Smooth muscle cell (in vitro differentiated cells): ENCODE measurements around the gene CEP250. TPM values are rescaled to one million over a fixed set of nuclear protein-coding genes. Genes with fewer than 3 reads are reported as not detected.
"Not testable (repeated sequence)": the region's sequence is repeated elsewhere in the genome, so short reads cannot be mapped to it uniquely, and the experiment has no call there.

Experiments used
- DNase-seq: peaks from one replicate; lab custom pipeline; 2025; ENCODE audit not compliant: unreplicated experiment; lab: John Stamatoyannopoulos, UW
- H2AFZ ChIP-seq: fragments of 200-600 bp; sonication (generic); 2 replicates; pipeline ENCODE4 v1.6.0; 2016; ENCODE audit warnings: antibody characterized with exemption, low read depth, mild to moderate bottlenecking
- H3F3A ChIP-seq: fragments of 200-600 bp; sonication (generic); 2 replicates; pipeline ENCODE4 v1.6.0; 2017; ENCODE audit warnings: antibody characterized with exemption, low read depth
- H3K27ac ChIP-seq: fragments of 200-600 bp; sonication (generic); 2 replicates; pipeline ENCODE4 v1.5.1; 2016; ENCODE audit warnings: low read depth, mild to moderate bottlenecking
- H3K27me3 ChIP-seq: fragments of 200-600 bp; sonication (generic); 2 replicates; pipeline ENCODE4 v1.6.1; 2016; ENCODE audit warnings: low read depth, mild to moderate bottlenecking
- H3K36me3 ChIP-seq: fragments of 200-600 bp; sonication (generic); 2 replicates; pipeline ENCODE4 v1.5.1; 2016; ENCODE audit warnings: low read depth
- H3K4me1 ChIP-seq: fragments of 200-600 bp; sonication (generic); 2 replicates; pipeline ENCODE4 v1.5.1; 2016; ENCODE audit warnings: low read depth
- H3K4me2 ChIP-seq: fragments of 200-600 bp; sonication (generic); 2 replicates; pipeline ENCODE4 v1.6.0; 2016; ENCODE audit warnings: mild to moderate bottlenecking
- H3K4me3 ChIP-seq: fragments of 200-600 bp; sonication (generic); 2 replicates; pipeline ENCODE4 v1.5.1; 2016; ENCODE audit warnings: mild to moderate bottlenecking
- H3K79me2 ChIP-seq: fragments of 200-600 bp; sonication (generic); 2 replicates; pipeline ENCODE4 v1.6.0; 2016; ENCODE audit warnings: low read depth, mild to moderate bottlenecking
- H3K9ac ChIP-seq: fragments of 200-600 bp; sonication (generic); 2 replicates; pipeline ENCODE4 v1.6.0; 2016; ENCODE audit warnings: low read depth
- H3K9me3 ChIP-seq: fragments of 200-600 bp; sonication (generic); replicated peaks from 2 replicates; pipeline ENCODE4 v1.5.1; 2016; ENCODE audit warnings: low read depth
- H4K20me1 ChIP-seq: fragments of 200-600 bp; sonication (generic); 2 replicates; pipeline ENCODE4 v1.6.0; 2016; ENCODE audit warnings: low read depth
- CTCF ChIP-seq: fragments of 200-600 bp; sonication (generic); IDR thresholded peaks from 2 replicates; pipeline ENCODE4 v1.5.1; 2017; ENCODE audit warnings: borderline replicate concordance, mild to moderate bottlenecking, antibody characterized with exemption; ENCODE audit not compliant: insufficient read depth, poor library complexity, severe bottlenecking
- WGBS: methylation state at CpG from one replicate; pipeline ENCODE4 v1.1.7; 2016; ENCODE audit warnings: low lambda C conversion rate; 5-methylcytosine and 5-hydroxymethylcytosine counted together
- polyA plus RNA-seq: library from polyadenylated mRNA; unstranded; fragments of >200 nt; fragmentation: Nextera tagmentation; extraction: Ambion mirVana; gene quantifications from 2 replicates; pipeline ENCODE4 v1.2.1, GENCODE V29; 2016
- total RNA-seq: library from RNA; depleted of rRNA; stranded (reverse); fragments of >200 nt; gene quantifications from 2 replicates; pipeline ENCODE4 v1.2.3, GENCODE V29; 2014

CEP250 gene
- total and polyA plus RNA-seq, 2 experiments from 2014 or later, result 16.0 to 22.1 TPM

DNA sequence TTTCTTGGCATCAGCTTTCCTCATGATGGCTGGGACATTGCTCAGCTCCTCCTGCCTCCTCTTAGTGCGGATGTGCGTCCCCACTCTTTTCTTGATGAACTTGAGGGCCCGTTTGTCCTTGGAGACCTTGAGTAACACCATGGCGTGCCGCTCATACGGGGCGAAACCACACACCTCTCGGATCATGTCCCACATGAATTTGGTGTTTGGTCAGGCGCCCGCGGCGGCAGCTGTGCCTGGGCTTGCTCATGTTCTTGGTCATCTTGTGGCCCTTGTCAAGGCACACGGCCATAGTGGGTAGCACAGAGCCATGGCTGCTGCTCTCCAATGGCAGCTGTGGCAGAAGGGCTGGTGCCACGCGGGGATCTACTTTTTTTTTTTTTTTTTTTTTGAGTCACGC is 89.0 kb downstream of the CEP250 start:
- peaks cover 4% of the 10 kb centered on the region for H3F3A ChIP-seq
- DNase-seq, result no peak
- WGBS, result 96% methylated on average over 16 of the region's 16 CpGs

DNA sequence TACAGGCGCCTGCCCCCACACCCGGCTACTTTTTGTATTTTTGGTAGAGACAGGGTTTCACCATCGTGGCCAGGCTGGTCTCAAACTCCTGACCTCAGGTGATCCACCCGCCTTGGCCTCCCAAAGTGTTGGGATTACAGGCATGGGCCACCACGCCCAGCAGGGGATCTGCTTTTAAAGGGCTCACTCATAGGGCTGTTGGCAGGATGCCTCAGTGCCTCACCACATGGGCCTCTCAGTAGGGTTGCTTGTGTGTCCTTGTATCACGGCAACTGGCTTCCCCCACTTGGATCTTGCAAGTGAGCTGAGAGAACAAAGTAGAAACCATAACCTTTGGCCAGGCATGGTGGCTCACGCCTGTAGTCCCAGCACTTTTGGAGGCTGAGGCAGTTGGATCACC is 89.5 kb downstream of the CEP250 start:
- not testable (repeated sequence) for H3K9ac ChIP-seq, H3K9me3 ChIP-seq, DNase-seq, H3K4me2 ChIP-seq, H3K27me3 ChIP-seq, H3K4me1 ChIP-seq, H2AFZ ChIP-seq, H3K79me2 ChIP-seq, H3K4me3 ChIP-seq, H3K36me3 ChIP-seq, H3K27ac ChIP-seq, H4K20me1 ChIP-seq, H3F3A ChIP-seq
- 97% methylated on average over 7 of the region's 7 CpGs for WGBS

More for the DNA sequence above, 89.0 kb downstream of the CEP250 start:
- Histone ChIP-seq H3K9ac (no peak overlapping the region), H3K27me3 (no peaks in the 10 kb centered on the region), H2AFZ (no peak overlapping the region), H3K4me3 (no peak overlapping the region), H3K27ac (no peak overlapping the region), H4K20me1 (no peaks in the 10 kb centered on the region), H3K79me2 (no peaks in the 10 kb centered on the region), H3K4me2 (no peak overlapping the region), H3K4me1 (peaks cover 7% of the 10 kb centered on the region), H3K9me3 (no peaks in the 10 kb centered on the region), H3K36me3 (no peaks in the 10 kb centered on the region)
- TF ChIP-seq CTCF, result no peak

DNA sequence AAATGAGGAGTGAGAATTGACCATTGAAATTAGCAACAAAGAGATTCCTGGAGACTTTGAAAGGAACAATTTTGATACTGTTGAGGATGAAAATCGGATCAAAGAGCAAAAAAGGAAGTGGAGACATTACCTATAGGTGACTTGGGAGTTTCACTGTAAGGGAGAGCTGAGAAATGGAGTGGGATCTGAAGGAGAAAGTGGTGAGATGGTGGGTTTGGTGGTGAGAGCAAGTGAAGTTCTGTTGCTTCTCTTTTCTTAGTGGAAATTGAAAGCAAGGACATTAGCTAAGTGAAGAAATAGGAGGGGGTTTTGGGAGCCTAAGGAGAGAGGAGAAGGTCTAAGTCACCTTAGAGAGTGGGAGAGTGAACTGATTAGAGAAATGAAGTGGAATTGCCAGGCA is 90.7 kb downstream of the CEP250 start:
- no peak for DNase-seq
- no peaks in the 10 kb centered on the region for H3K9me3 ChIP-seq
- H3F3A ChIP-seq, result no peaks in the 10 kb centered on the region
- H3K9ac ChIP-seq, result no peak overlapping the region
- peaks cover 3% of the 10 kb centered on the region for H3K4me1 ChIP-seq
- no peak overlapping the region for H3K4me3 ChIP-seq
- no peaks in the 10 kb centered on the region for H3K79me2 ChIP-seq
- no peaks in the 10 kb centered on the region for H3K27me3 ChIP-seq
- 91% methylated on average over 1 of the region's 1 CpG for WGBS
- H4K20me1 ChIP-seq, result no peaks in the 10 kb centered on the region
- H3K27ac ChIP-seq, result no peak overlapping the region
- H3K4me2 ChIP-seq, result no peak overlapping the region
- H3K36me3 ChIP-seq, result no peaks in the 10 kb centered on the region
- H2AFZ ChIP-seq, result no peak overlapping the region
- TF ChIP-seq CTCF, result no peak

- Histone ChIP-seq H3K4me2 (no peak overlapping the region), H3K4me1 (peaks cover 3% of the 10 kb centered on the region), H4K20me1 (peaks cover 2% of the 10 kb centered on the region), H3K9ac (no peak overlapping the region), H3K27ac (no peak overlapping the region), H3F3A (no peaks in the 10 kb centered on the region), H2AFZ (no peak overlapping the region), H3K36me3 (no peaks in the 10 kb centered on the region), H3K27me3 (no peaks in the 10 kb centered on the region), H3K9me3 (no peaks in the 10 kb centered on the region), H3K4me3 (no peak overlapping the region), H3K79me2 (no peaks in the 10 kb centered on the region)
- 86% methylated on average over 9 of the region's 9 CpGs for WGBS
- no peak for DNase-seq
- no peak for TF ChIP-seq CTCF
Observed at GRCh38 chr20:35547329-35547728, 91.9 kb downstream of the CEP250 start.
